GM10266 (cell line): ENCODE data around the gene CFAP410.

Source experiments
- DNase-seq: peaks from one replicate; pipeline ENCODE4 v3.0.0; 2012; ENCODE audit errors: extremely low spot score
- CTCF ChIP-seq: IDR thresholded peaks from 2 replicates; pipeline ENCODE4 v1.5.1; 2012; ENCODE audit warnings: mild to moderate bottlenecking, low read depth; ENCODE audit not compliant: control insufficient read depth, insufficient read depth; ENCODE audit errors: missing control alignments

CFAP410 gene

GRCh38 chr21:44318489-44319285 lies 20.5 kb downstream of the CFAP410 start:
- no peak for TF ChIP-seq CTCF
- no peak for DNase-seq

GRCh38 chr21:44317871-44318270 lies 21.3 kb downstream of the CFAP410 start:
- DNase-seq = no peak
- no peak for TF ChIP-seq CTCF

- no peak for TF ChIP-seq CTCF
- no peak for DNase-seq
Measured at GRCh38 chr21:44317241-44317782, 21.9 kb downstream of the CFAP410 start.

GRCh38 chr21:44316277-44316900 lies 22.8 kb downstream of the CFAP410 start:
- no peak for DNase-seq
- no peak for TF ChIP-seq CTCF

- no peak for TF ChIP-seq CTCF
- no peak for DNase-seq
Measured at GRCh38 chr21:44315691-44316203, 23.4 kb downstream of the CFAP410 start.

- TF ChIP-seq CTCF = no peak
- DNase-seq = no peak
Measured at GRCh38 chr21:44314561-44314960, 24.6 kb downstream of the CFAP410 start.

- no peak for TF ChIP-seq CTCF
Measured at GRCh38 chr21:44314128-44314527, 25.1 kb downstream of the CFAP410 start.

More at GRCh38 chr21:44314128-44314527, 25.1 kb downstream of the CFAP410 start:
- no peak for DNase-seq
